ENCODE results near the gene PDZD4. TPM values are rescaled to one million over a fixed set of nuclear protein-coding genes. Genes with fewer than 3 reads are reported as not detected.

Gene PDZD4
- polyA plus RNA-seq, 1 donor, result 10.5 TPM

DNA sequence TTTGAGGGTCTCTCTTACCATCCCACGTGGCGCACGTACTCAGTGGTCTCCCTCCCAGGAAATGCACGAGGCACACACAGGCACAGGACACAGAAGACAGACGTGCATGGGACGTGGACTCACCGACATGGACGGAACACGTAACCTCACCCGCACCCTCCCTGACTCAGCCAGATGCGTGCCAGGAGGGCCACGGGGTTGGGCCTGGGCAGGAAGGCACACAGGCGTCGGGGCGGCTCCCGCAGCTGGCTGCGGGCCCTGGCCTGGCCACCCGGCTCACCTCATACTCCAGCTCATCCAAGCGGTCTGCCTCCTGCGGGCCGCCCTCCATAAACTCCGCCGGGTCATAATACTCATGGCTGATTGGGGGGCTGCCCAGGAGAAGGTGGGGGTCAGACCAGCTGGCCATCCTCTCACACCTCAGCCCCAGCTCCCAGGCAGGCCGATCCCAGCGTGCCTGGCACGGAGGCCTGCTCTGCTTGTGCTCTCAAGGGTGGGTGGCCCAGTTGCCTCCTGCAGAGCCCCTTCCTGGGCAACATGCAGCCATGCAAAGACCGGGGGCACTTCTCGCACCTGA lies 23.3 kb downstream of the PDZD4 start:
- Histone ChIP-seq H3K9me3 (ENCODE audit: control insufficient read depth, low read depth, low read length) (no peaks in the 10 kb centered on the region), H3K4me3 (ENCODE audit: low read length) (no peak overlapping the region), H3K36me3 (ENCODE audit: control insufficient read depth, insufficient read depth, low read length) (no peaks in the 10 kb centered on the region), H3K27ac (ENCODE audit: low read length) (no peak overlapping the region), H3K4me1 (ENCODE audit: control insufficient read depth, insufficient read depth, low read length) (no peaks in the 10 kb centered on the region), H3K27me3 (ENCODE audit: control insufficient read depth, insufficient read depth, low read length) (no peaks in the 10 kb centered on the region)
- no CpG with 5 or more reads among the region's 28 CpGs for WGBS (ENCODE audit: insufficient coverage, low lambda C conversion rate)
- DNase-seq, result no peak

GRCh38 chrX:153805436-153805835 lies 24.9 kb downstream of the PDZD4 start:
- WGBS (ENCODE audit: insufficient coverage, low lambda C conversion rate), result no CpG with 5 or more reads among the region's 13 CpGs

GRCh38 chrX:153804621-153805020 lies 25.7 kb downstream of the PDZD4 start:
- Histone ChIP-seq H3K9me3 (ENCODE audit: control insufficient read depth, low read depth, low read length) (no peaks in the 10 kb centered on the region), H3K27ac (ENCODE audit: low read length) (no peak overlapping the region), H3K36me3 (ENCODE audit: control insufficient read depth, insufficient read depth, low read length) (no peaks in the 10 kb centered on the region), H3K4me3 (ENCODE audit: low read length) (no peak overlapping the region), H3K27me3 (ENCODE audit: control insufficient read depth, insufficient read depth, low read length) (no peaks in the 10 kb centered on the region), H3K4me1 (ENCODE audit: control insufficient read depth, insufficient read depth, low read length) (no peaks in the 10 kb centered on the region)
- DNase-seq, result no peak
- no CpG with 5 or more reads among the region's 25 CpGs for WGBS (ENCODE audit: insufficient coverage, low lambda C conversion rate)

More at GRCh38 chrX:153805436-153805835, 24.9 kb downstream of the PDZD4 start:
- Histone ChIP-seq H3K27me3 (ENCODE audit: control insufficient read depth, insufficient read depth, low read length) (no peaks in the 10 kb centered on the region), H3K9me3 (ENCODE audit: control insufficient read depth, low read depth, low read length) (no peaks in the 10 kb centered on the region), H3K4me1 (ENCODE audit: control insufficient read depth, insufficient read depth, low read length) (no peaks in the 10 kb centered on the region), H3K36me3 (ENCODE audit: control insufficient read depth, insufficient read depth, low read length) (no peaks in the 10 kb centered on the region), H3K4me3 (ENCODE audit: low read length) (no peak overlapping the region), H3K27ac (ENCODE audit: low read length) (no peak overlapping the region)
- DNase-seq, result no peak

DNA sequence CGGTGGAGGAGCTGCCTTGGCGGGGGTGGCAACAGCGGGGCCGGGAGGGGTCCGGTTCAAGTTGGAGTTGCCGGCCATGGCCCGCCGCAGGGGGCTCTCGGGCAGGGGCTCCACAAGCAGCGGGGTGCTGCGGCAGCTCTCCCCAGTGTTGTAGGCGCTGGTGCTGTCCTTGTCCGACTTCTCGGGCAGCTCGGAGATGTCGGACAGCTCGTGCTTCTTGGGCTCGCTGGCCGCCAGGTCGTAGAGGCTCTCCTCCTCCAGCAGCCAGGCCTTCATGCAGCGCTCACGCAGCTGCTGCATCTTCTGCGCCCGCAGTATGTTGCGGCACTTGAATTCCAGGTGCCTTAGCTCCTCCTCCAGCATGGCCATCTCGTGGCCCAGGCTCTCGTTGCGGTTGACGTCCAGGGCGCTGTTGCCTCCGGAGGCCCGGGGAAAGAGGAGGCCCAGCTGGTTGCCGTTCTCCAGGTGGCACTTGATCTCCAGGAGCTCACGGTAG lies 26.2 kb downstream of the PDZD4 start:
- Histone ChIP-seq H3K4me3 (ENCODE audit: low read length) (no peak overlapping the region), H3K27me3 (ENCODE audit: control insufficient read depth, insufficient read depth, low read length) (no peaks in the 10 kb centered on the region), H3K9me3 (ENCODE audit: control insufficient read depth, low read depth, low read length) (no peaks in the 10 kb centered on the region), H3K27ac (ENCODE audit: low read length) (no peak overlapping the region), H3K4me1 (ENCODE audit: control insufficient read depth, insufficient read depth, low read length) (no peaks in the 10 kb centered on the region), H3K36me3 (ENCODE audit: control insufficient read depth, insufficient read depth, low read length) (no peaks in the 10 kb centered on the region)
- DNase-seq, result no peak
- WGBS (ENCODE audit: insufficient coverage, low lambda C conversion rate), result no CpG with 5 or more reads among the region's 34 CpGs

DNA sequence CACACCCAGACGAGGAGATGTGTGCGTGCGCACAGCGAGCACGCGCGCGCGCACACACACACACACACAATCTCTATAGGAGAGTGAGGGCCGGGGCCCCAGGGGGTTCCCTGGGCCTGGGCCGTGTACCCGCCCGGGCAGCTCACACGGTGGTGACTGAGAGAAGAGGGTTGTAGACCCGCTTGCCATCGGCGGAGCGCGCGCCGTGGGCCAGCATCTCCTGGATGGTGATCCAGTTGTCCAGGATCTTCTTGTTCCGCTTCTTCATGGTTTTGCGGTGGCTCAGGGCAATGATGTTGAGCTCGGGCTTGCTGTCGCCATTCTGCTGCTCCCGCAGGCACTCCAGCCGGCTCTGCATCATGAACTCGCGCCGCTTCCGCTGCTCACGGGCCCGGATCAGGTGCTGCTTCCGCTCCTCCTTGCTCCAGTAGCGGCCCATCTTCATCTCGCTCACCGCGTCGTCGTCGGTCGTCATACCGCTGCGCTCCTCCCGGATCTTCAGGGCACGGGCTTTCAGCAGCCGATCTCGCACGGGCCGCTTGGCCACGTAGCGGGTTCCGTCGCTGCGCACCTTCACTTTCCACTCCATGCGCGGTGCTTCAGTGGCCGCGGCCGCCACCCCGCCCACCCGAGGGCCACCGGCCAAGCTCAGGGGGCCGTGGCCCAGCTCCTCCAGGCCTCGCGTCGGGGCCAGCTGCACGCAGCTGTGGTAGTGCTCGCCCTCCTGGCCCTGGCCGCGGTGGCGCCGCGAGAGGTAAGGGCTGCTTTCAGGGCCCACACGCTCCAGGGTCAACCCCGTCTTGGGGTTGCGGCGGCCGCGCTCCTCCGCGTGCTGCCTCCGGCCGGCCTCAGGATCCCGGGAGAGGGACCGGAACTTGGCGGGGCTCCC lies 26.9 kb downstream of the PDZD4 start:
- Histone ChIP-seq H3K36me3 (ENCODE audit: control insufficient read depth, insufficient read depth, low read length) (peaks cover 3% of the 10 kb centered on the region), H3K27ac (ENCODE audit: low read length) (no peak overlapping the region), H3K9me3 (ENCODE audit: control insufficient read depth, low read depth, low read length) (no peaks in the 10 kb centered on the region), H3K4me3 (ENCODE audit: low read length) (no peak overlapping the region), H3K27me3 (ENCODE audit: control insufficient read depth, insufficient read depth, low read length) (no peaks in the 10 kb centered on the region), H3K4me1 (ENCODE audit: control insufficient read depth, insufficient read depth, low read length) (no peaks in the 10 kb centered on the region)
- WGBS (ENCODE audit: insufficient coverage, low lambda C conversion rate), result no CpG with 5 or more reads among the region's 87 CpGs
- no peak for DNase-seq

- Histone ChIP-seq H3K27ac (ENCODE audit: low read length) (no peak overlapping the region), H3K4me1 (ENCODE audit: control insufficient read depth, insufficient read depth, low read length) (no peaks in the 10 kb centered on the region), H3K36me3 (ENCODE audit: control insufficient read depth, insufficient read depth, low read length) (peaks cover 9% of the 10 kb centered on the region), H3K27me3 (ENCODE audit: control insufficient read depth, insufficient read depth, low read length) (no peaks in the 10 kb centered on the region), H3K9me3 (ENCODE audit: control insufficient read depth, low read depth, low read length) (no peaks in the 10 kb centered on the region), H3K4me3 (ENCODE audit: low read length) (no peak overlapping the region)
- WGBS (ENCODE audit: insufficient coverage, low lambda C conversion rate), result no CpG with 5 or more reads among the region's 14 CpGs
- no peak for DNase-seq
These were observed 27.8 kb downstream of the PDZD4 start for GRCh38 chrX:153802513-153803045.

GRCh38 chrX:153801669-153802068 lies 28.7 kb downstream of the PDZD4 start:
- Histone ChIP-seq H3K27ac (ENCODE audit: low read length) (no peak overlapping the region), H3K4me1 (ENCODE audit: control insufficient read depth, insufficient read depth, low read length) (no peaks in the 10 kb centered on the region), H3K9me3 (ENCODE audit: control insufficient read depth, low read depth, low read length) (no peaks in the 10 kb centered on the region), H3K4me3 (ENCODE audit: low read length) (no peak overlapping the region), H3K36me3 (ENCODE audit: control insufficient read depth, insufficient read depth, low read length) (peaks cover 16% of the 10 kb centered on the region), H3K27me3 (ENCODE audit: control insufficient read depth, insufficient read depth, low read length) (no peaks in the 10 kb centered on the region)
- DNase-seq, result no peak
- no CpG with 5 or more reads among the region's 8 CpGs for WGBS (ENCODE audit: insufficient coverage, low lambda C conversion rate)

- no peak for DNase-seq
- no peaks in the 10 kb centered on the region for H3K27me3 ChIP-seq (ENCODE audit: control insufficient read depth, insufficient read depth, low read length)
- no peak overlapping the region for H3K4me3 ChIP-seq (ENCODE audit: low read length)
- no peak overlapping the region for H3K27ac ChIP-seq (ENCODE audit: low read length)
- H3K4me1 ChIP-seq (ENCODE audit: control insufficient read depth, insufficient read depth, low read length), result peaks cover 5% of the 10 kb centered on the region
- H3K9me3 ChIP-seq (ENCODE audit: control insufficient read depth, low read depth, low read length), result no peaks in the 10 kb centered on the region
- WGBS (ENCODE audit: insufficient coverage, low lambda C conversion rate), result no CpG with 5 or more reads among the region's 7 CpGs
- H3K36me3 ChIP-seq (ENCODE audit: control insufficient read depth, insufficient read depth, low read length), result peaks cover 21% of the 10 kb centered on the region
These were observed 29.6 kb downstream of the PDZD4 start for GRCh38 chrX:153800746-153801145.

- H3K9me3 ChIP-seq (ENCODE audit: control insufficient read depth, low read depth, low read length), result no peaks in the 10 kb centered on the region
- H3K27ac ChIP-seq (ENCODE audit: low read length), result no peak overlapping the region
- no CpG with 5 or more reads among the region's 16 CpGs for WGBS (ENCODE audit: insufficient coverage, low lambda C conversion rate)
- DNase-seq, result no peak
- no peak overlapping the region for H3K4me3 ChIP-seq (ENCODE audit: low read length)
- H3K36me3 ChIP-seq (ENCODE audit: control insufficient read depth, insufficient read depth, low read length), result peaks cover 21% of the 10 kb centered on the region
- no peaks in the 10 kb centered on the region for H3K27me3 ChIP-seq (ENCODE audit: control insufficient read depth, insufficient read depth, low read length)
- peaks cover 10% of the 10 kb centered on the region for H3K4me1 ChIP-seq (ENCODE audit: control insufficient read depth, insufficient read depth, low read length)
These were observed 30.1 kb downstream of the PDZD4 start for GRCh38 chrX:153800177-153800722.

DNA sequence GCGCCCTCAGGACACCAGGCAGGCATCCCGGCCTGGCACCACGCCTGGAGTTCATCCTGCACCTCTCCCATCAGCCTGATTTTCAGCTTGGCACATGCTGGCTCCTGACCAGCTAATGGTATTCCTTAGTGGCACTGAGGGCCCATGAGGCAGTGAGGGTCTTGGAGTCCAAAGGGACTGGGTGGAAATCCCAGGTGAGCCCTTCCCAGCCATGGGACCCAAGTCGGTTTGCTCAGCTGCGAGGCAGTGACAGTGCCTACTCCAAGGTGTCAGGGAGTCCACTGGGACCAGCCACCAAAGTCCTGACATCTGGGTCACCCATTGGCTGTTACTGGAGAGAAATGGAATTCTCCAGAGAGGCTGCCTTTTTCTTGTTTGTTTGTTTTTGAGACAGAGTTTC lies 31.0 kb downstream of the PDZD4 start:
- WGBS (ENCODE audit: insufficient coverage, low lambda C conversion rate), result no CpG with 5 or more reads among the region's 5 CpGs
- H3K27me3 ChIP-seq (ENCODE audit: control insufficient read depth, insufficient read depth, low read length), result no peaks in the 10 kb centered on the region
- peaks cover 21% of the 10 kb centered on the region for H3K36me3 ChIP-seq (ENCODE audit: control insufficient read depth, insufficient read depth, low read length)
- no peak for DNase-seq
- peaks cover 10% of the 10 kb centered on the region for H3K4me1 ChIP-seq (ENCODE audit: control insufficient read depth, insufficient read depth, low read length)
- H3K4me3 ChIP-seq (ENCODE audit: low read length), result no peak overlapping the region
- no peaks in the 10 kb centered on the region for H3K9me3 ChIP-seq (ENCODE audit: control insufficient read depth, low read depth, low read length)
- H3K27ac ChIP-seq (ENCODE audit: low read length), result no peak overlapping the region

Data from large intestine (tissue), 3 donors.